A549 (cell line): Measurements from ENCODE around the gene AUTS2.

ENCODE experiments used
- CBX8 ChIP-seq: fragments of 200-600 bp; sonication (generic); IDR thresholded peaks from 2 replicates; pipeline ENCODE4 v1.6.1; 2016
- CHD4 ChIP-seq: fragments of 200-600 bp; sonication (generic); IDR thresholded peaks from 2 replicates; pipeline ENCODE4 v1.6.1; 2016; ENCODE audit warnings: antibody characterized with exemption, mild to moderate bottlenecking, borderline replicate concordance
- CTCF ChIP-seq: fragments of >200 bp; sonication (Bioruptor Twin); formaldehyde crosslinking; IDR thresholded peaks from 3 replicates; pipeline ENCODE4 v1.5.1; 2016
- ESRRA ChIP-seq: fragments of 150-350 bp; IDR thresholded peaks from 2 replicates; pipeline ENCODE4 v1.6.1; 2014; ENCODE audit warnings: mild to moderate bottlenecking, low read length, borderline replicate concordance
- FOSB ChIP-seq: fragments of 250-450 bp; sonication (Bioruptor Pico); IDR thresholded peaks from 2 replicates; pipeline ENCODE4 v1.5.0; 2020; ENCODE audit warnings: mild to moderate bottlenecking, moderate library complexity
- KDM1A ChIP-seq: fragments of 200-600 bp; sonication (generic); IDR thresholded peaks from 2 replicates; pipeline ENCODE4 v1.6.1; 2016; ENCODE audit warnings: low read depth, mild to moderate bottlenecking
- KDM5A ChIP-seq: fragments of 200-600 bp; sonication (generic); IDR thresholded peaks from 2 replicates; pipeline ENCODE4 v1.6.1; 2016; ENCODE audit warnings: antibody characterized with exemption, mild to moderate bottlenecking
- NPAS2 ChIP-seq: fragments of 250-450 bp; sonication (Bioruptor Pico); IDR thresholded peaks from 2 replicates; pipeline ENCODE4 v1.8.0; 2022; ENCODE audit warnings: mild to moderate bottlenecking, moderate library complexity, borderline replicate concordance
- PHF8 ChIP-seq: fragments of 200-600 bp; sonication (generic); IDR thresholded peaks from 2 replicates; pipeline ENCODE4 v1.6.1; 2016; ENCODE audit warnings: low read depth, mild to moderate bottlenecking, antibody characterized with exemption, moderate library complexity, borderline replicate concordance
- POLR2A ChIP-seq: IDR thresholded peaks from 2 replicates; pipeline ENCODE4 v1.6.1; 2012; ENCODE audit warnings: mild to moderate bottlenecking, low read length
- SMC3 ChIP-seq: fragments of >200 bp; sonication (Bioruptor Twin); formaldehyde crosslinking; IDR thresholded peaks from 3 replicates; pipeline ENCODE4 v1.6.1; 2018; ENCODE audit warnings: inconsistent platforms
- SREBF2 ChIP-seq: fragments of 450-650 bp; IDR thresholded peaks from 2 replicates; pipeline ENCODE4 v1.6.1; 2014; ENCODE audit warnings: mild to moderate bottlenecking, moderate library complexity

- TF ChIP-seq CBX8 (no peak), CTCF (no peak), SREBF2 (no peak), PHF8 (no peak), CHD4 (no peak), KDM1A (no peak), POLR2A (no peak), KDM5A (no peak), ESRRA (no peak), SMC3 (no peak), FOSB (no peak), NPAS2 (CRISPR knock-in tag) (no peak)
Observed at GRCh38 chr7:70712942-70713341, 1114.7 kb downstream of the AUTS2 start.
